ENCODE results near the gene AK8.

DNA sequence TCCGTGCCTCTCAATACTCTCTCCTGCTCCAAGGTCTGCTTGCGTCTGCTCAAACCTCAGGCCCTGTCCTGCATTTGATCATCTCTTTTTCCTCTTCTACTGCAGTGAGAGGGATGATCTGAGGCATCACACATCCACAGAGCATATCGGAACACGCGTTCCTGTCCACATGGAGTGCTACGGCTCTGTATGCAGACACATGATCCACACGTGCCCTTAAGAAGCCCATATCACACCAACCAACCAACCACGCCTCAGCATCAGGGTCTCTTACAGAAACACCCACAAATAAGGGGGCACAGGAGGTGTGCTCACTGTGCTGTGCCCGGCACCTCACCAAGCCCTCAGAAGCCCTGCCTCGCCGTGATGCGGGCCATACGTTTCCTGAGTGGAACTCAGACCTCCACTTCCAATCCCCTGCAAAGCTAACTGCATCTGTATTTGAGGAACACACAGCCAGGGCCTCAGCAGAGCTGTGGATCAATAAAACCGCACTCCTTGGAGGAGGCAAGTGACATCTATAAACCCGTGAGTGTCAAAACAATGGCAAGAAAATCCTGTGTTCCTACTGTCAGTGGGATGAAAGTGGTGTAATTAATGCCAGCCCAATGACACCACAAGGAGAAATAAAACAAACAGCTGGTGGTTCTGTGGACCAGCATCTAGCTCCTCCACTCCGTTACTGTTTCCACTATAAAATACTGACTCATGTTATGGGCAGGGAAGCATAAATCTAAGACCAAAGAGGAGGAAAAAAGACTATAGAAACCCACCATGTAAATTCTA is 40.4 kb downstream of the AK8 start:
- TF ChIP-seq PPARA (CRISPR knock-in tag; IDR thresholded peaks at IDR 0.05; ENCODE audit: borderline replicate concordance) (no peak), GLIS3 (CRISPR knock-in tag; IDR thresholded peaks at IDR 0.05) (no peak), ZFP3 (CRISPR knock-in tag; IDR thresholded peaks at IDR 0.05) (no peak), ISL1 (CRISPR knock-in tag; IDR thresholded peaks at IDR 0.05) (no peak)

Measured in SK-N-SH treated with all-trans-retinoic acid at 6 μM for 48 hours (cell line).